GM10266 (cell line): ENCODE data around the gene CES1.
"Not testable (repeated sequence)": the region's sequence is repeated elsewhere in the genome, so short reads cannot be mapped to it uniquely, and the experiment has no call there.

Experiments
- DNase-seq: peaks from one replicate; pipeline ENCODE4 v3.0.0; 2012; ENCODE audit errors: extremely low spot score
- CTCF ChIP-seq: IDR thresholded peaks from 2 replicates; pipeline ENCODE4 v1.5.1; 2012; ENCODE audit warnings: mild to moderate bottlenecking, low read depth; ENCODE audit not compliant: control insufficient read depth, insufficient read depth; ENCODE audit errors: missing control alignments

CES1 gene

GRCh38 chr16:55868980-55869379, 36.1 kb upstream of the CES1 start:
- no peak for TF ChIP-seq CTCF
- DNase-seq: no peak

- TF ChIP-seq CTCF: no peak
- no peak for DNase-seq
Measured at GRCh38 chr16:55868137-55868536, 35.2 kb upstream of the CES1 start.

GRCh38 chr16:55861288-55861687, 28.4 kb upstream of the CES1 start:
- TF ChIP-seq CTCF: no peak
- no peak for DNase-seq

- DNase-seq: not testable (repeated sequence)
Measured at GRCh38 chr16:55857650-55858049, 24.8 kb upstream of the CES1 start.

GRCh38 chr16:55856950-55857349, 24.1 kb upstream of the CES1 start:
- DNase-seq: no peak
- no peak for TF ChIP-seq CTCF

- no peak for DNase-seq
- no peak for TF ChIP-seq CTCF
Measured at GRCh38 chr16:55853114-55853513, 20.2 kb upstream of the CES1 start.

GRCh38 chr16:55849536-55849935, 16.6 kb upstream of the CES1 start:
- TF ChIP-seq CTCF: no peak
- no peak for DNase-seq

- TF ChIP-seq CTCF: no peak
- no peak for DNase-seq
Measured at GRCh38 chr16:55846598-55847346, 13.9 kb upstream of the CES1 start.
